Kasumi-1 (cell line): Measurements from ENCODE around the gene IL1RAPL1.
"Not testable (repeated sequence)": the region's sequence is repeated elsewhere in the genome, so short reads cannot be mapped to it uniquely, and the experiment has no call there.

Experiments
- DNase-seq, 2 experiments: peaks; one replicate each; lab custom pipeline; 2025; lab: John Stamatoyannopoulos, UW

IL1RAPL1 gene

DNA sequence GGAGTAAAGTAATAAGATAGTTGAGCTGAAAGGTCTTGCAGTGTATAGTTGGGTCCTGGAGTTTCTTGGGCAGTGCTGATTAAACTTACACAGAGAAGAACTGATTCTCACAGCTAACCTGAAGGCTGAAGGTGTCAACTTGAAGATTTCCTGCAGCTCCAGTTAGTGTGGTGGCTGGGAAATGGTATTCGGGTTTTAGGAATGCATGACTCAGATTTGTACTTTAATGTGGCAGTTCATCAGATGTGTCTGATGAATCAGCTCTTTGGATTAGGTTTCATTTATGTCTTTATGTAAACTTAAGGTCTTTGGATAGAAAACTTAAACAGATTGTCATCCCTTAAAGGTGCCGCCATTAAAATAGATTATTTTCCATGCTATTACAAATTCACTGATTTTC lies 200.0 kb downstream of the IL1RAPL1 start:
- no peak for DNase-seq

DNA sequence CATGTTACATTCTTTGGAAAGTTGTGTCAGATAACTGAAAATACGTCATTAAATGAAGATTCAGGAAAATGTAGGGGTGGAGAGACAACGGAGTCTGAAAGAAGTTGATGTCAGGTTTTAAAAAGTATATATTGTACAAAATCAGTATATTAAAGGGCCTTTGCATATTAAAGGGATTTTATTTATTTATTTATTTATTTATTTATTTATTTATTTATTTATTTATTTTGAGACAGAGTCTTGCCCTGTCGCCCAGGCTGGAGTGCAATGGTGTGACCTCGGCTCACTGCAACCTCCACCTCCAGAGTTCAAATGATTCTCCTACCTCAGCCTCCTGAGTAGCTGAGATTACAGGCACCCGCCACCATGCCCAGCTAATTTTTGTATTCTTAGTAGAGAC lies 213.4 kb downstream of the IL1RAPL1 start:
- DNase-seq: not testable (repeated sequence)

DNA sequence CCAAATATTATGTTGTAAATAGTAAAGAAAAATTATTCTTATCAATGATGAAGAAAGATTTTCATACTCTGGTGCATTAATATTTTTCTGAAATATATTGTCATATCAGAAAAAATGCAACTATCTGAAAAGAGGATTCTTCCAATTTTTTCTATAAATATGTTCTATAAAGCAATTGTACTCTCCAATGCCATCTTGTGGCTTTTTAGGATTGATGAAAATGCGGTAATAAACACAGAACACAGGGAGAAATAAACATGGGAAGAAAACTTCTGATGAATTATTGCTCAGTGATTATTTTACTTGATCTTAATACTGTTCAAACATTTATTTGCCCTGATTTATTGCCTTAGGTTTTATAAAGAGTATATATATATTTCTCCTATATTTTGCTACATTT lies 215.4 kb downstream of the IL1RAPL1 start:
- DNase-seq: no peak

DNA sequence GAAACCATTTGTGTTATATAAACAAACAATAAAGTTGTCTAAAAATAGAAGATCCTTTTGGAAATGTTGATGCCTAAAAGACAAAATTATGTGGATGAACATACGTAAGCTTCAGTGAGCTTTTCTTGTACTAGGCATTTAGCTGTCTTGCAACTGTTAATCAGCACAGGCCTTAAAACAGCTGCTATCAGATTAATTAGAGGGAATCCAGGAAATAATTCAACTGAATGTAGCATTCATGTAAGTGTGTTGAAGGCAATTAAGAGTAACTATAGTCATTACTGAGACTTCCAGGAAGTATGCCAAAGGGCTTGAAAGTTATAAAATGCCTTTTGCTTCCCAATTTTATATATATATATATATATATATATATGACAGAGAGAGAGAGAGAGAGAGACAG lies 248.7 kb downstream of the IL1RAPL1 start:
- DNase-seq: no peak

DNA sequence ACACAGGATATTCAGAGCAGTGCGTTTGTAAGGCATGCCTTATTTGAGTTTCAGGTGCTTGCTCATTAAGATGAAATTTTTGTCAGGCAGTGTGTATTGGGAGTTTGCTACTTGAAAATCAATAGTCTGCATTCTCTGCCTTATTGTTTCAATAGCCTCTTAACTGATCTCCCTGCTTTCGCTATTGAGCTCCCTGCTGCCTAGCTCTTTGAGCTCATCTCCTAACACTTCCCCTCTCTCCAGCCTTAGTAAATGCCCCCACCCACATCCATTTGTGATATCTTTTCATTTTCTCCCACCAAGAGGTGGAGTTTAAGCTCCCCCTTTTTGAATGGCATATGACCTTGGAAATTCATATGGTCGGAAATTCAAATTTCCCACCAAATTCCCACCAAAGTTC lies 256.6 kb downstream of the IL1RAPL1 start:
- DNase-seq: no peak

DNA sequence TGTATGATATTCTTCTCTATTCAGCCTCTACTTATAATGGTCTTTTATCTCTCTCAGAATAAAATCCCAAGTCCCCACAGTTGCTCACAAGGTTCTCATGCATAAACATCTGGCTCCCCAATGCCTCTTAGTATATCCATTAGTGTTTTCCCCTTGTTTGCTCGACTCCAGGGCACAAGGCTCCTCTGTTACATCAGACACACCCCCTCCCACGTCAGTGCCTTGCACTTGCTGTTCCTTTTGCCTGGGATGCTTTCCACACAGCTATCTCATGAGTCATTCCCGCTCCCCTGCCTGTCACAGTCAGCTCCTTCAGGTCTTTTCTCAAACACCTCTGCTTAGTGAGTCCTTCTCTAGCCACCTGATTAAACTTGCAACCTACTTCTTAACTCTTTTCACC lies 260.2 kb downstream of the IL1RAPL1 start:
- no peak for DNase-seq

DNA sequence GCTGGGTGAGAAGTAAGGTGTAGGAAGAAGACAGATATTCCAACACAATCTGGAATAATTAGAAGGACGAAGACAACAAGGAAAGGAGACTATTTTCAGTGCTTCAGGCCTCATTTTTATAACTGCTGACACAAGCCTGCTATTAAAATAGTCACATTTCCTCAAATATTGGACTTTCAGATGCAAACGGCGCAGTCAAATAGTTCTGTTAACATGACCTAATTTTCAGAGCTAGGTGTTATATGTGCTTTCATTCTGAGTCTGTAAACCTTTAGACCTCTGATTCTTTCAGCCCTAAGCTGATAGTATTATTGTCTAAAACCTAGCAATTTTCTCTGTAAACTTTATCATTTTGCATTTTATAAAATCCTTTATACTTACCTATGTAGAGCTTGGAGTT lies 261.5 kb downstream of the IL1RAPL1 start:
- DNase-seq: no peak

DNA sequence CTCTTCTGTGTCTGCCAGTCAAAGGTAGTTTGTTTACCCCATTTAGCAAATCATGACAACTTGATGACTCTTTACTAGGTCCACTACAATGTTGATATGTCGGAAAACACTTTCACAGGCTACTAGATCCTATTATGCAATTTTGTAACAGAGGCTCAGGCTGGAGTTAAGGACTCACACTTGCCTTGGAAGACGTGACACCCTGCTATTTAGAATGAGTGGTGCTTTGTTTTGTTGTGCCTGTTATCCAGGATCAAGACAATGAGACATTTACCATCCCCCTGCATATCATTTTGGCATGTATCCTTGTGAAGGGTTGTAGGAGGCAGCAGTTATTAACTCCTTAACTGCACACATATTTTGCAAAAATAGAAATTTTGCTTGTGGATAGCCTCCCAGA lies 263.7 kb downstream of the IL1RAPL1 start:
- DNase-seq: no peak

DNA sequence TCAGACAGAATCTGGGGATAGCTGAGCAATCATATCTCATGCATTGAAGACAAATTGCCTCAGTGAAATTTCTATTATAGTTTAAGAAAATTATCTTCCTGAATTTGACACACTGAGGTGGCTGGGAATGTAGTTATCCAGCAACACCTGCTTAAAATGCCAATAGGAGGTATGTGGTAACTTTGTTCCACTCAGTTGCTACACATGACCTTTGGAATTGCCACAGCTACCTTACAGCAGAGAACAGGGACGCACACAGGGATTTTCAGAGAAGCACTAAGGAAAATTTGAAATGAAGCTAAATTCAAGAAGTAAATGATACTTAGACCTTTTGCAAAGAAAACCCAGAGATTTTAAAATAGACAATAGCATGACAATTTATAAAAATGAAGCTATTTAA lies 264.6 kb downstream of the IL1RAPL1 start:
- DNase-seq: no peak

DNA sequence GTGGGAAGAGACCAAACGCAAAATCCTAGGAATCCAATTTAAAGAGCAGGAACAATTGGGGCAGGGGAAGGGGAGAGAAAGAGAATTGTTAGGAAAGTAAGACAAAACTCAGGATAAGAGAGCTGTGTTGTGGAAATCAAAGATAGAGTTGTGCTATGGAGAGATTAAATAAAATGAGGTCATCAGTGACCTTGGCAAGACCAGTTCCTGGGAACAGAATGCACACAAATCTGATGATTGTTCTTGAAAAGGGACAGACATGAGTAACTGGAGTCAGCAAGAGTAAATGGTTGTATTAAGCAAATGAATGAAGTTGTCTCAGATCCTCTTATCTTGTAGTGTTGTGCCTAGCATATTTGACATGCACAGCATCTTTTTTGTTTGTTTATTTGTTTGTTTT lies 267.4 kb downstream of the IL1RAPL1 start:
- DNase-seq: no peak

DNA sequence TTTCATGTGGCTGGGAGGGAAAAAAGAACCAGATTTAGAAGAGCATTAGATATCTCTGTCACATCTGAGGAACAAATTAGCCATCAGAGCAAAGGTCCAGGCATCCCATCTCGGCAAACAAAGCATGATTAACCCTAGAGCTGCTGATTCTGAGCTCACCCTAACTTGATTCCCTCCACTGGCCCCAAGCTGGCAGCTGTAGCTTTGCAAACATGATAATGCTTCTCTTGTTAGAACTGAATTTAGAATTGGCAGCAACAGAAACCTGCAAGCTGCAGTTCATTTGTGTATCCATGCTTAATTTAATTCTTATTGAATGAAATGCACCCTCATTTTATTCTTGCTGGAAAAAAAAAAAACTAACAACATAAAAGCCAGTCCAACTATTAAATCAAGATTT lies 289.2 kb downstream of the IL1RAPL1 start:
- no peak for DNase-seq

DNA sequence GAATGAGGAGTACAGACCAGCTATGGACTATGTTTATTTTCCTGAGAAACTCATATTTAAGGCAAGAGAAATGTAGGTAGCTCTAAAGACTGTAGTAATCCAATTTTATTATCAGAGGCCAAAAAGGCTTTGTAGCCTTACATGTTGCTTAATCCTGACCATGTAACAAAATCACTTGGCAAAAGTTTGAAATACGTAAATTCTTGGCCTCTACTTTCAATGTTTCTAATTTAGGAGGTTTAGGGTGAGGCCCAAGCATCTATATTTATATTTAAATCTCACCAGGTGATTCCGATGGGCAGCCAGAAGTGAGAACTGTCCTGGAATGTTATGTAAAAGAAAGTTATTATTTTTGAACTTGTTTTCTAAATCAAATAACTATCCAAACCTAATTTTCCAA lies 289.7 kb downstream of the IL1RAPL1 start:
- no peak for DNase-seq

DNA sequence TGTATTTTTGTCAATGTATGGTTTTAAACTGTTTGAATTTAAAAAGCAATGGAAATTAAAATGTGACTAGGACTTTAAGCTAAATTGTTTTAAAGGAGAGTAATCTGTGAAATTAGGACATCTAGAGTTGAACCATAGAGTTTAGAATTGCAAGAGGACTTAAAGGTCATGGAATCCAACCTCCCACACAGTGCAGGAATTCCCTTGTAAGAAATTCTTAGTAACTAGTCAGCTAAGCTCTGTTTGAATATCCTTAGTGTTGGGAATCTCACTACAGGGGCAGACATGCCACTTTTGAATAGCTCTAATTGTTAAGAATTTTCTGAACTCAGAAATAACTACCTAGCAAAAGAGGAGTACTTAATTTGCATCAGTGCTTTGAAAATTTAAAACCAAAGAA lies 292.9 kb downstream of the IL1RAPL1 start:
- no peak for DNase-seq

DNA sequence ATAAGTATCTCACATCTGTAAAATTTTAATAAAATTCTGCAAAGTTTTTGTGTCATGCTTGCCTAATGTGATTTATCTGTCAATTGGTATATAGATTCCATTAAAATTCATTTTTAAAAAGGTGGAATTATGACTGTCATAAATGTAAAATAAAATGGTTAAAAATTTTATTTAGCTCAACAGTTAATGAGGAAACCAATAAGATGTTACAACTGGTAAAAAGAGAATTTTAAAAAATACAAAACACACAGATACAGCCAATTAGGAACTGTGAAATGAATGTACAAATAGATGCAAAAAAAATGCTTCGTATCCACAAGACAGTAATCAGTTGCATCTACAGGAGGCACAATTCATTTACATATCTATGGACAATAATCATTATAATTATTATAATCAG lies 297.6 kb downstream of the IL1RAPL1 start:
- no peak for DNase-seq

DNA sequence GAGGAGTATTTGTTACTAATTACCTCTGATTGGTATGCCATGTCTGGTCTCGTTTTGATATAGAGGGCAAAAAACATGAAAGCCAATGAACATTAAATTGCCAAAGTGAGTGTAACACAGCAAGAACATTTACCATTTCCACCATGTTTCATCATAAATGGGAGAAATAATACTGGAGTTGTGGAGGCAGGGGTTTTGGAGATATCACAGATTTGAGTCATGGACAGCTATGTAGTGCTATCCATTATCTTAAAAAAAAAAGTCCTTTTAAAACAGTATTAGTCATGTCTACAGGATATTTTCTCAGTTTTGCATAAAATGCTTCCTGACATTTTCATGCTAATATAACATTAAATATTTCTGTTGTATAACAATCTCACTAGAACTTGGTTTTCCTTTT lies 301.2 kb downstream of the IL1RAPL1 start:
- DNase-seq: no peak

DNA sequence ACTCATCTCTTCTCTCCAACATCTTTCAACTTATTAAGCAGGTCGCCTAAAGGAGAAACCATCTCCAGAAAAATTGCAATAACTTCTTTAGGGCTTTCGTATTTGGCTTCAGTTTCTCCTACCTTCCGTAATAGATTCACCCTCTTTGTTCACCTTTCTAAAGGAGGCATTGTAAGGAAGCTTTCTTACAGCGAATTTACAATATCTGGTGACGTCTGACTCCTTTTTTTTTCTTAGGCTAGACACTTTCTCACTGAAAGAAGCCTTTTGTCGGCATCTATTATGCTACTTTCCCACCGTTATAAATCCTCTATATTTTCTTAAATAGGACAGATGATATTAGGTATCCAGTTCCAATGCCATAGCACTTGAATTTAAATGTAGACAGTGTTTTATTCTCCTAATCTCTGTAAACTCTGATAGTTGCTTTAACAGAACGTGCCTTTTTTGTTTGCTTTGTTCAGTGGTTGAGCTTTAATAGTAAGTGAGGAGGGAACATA lies 302.4 kb downstream of the IL1RAPL1 start:
- no peak for DNase-seq

DNA sequence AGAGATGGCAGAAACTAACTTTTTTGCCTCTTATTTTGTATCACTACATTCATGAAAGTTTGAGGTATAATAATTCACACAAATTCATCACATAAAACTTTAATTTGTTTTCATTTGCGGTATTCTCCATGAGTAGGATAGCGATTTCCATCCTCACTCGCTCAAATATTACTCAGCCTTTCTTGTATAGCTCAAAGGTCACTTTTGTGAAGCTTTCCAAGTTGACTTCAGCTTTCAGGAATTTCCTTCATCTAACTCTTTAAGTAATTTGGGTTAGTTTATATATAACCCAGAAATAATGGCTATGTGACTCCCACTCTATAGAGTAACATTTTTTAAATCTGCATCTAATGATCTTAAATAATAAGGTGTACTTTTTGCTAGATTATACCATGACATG lies 314.4 kb downstream of the IL1RAPL1 start:
- DNase-seq: no peak

DNA sequence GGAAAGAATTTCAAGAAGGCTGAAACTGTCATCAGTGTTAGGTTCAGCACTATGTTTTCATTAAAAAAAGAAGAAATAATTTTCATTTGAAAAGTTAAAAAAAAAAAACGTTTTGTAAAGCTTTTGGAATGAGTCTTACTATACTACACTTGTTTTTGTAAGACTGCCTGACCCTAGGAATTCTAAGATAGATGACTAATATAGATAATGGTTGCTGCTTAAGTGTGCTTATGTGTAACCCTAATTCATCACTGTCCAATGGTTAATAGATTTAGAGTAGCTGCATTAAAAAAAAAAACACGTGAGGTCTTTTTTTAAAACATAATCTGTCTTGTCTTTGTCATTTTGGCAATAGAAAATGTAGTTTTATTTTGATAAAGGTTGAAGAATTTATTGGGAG lies 323.2 kb downstream of the IL1RAPL1 start:
- DNase-seq: no peak

DNA sequence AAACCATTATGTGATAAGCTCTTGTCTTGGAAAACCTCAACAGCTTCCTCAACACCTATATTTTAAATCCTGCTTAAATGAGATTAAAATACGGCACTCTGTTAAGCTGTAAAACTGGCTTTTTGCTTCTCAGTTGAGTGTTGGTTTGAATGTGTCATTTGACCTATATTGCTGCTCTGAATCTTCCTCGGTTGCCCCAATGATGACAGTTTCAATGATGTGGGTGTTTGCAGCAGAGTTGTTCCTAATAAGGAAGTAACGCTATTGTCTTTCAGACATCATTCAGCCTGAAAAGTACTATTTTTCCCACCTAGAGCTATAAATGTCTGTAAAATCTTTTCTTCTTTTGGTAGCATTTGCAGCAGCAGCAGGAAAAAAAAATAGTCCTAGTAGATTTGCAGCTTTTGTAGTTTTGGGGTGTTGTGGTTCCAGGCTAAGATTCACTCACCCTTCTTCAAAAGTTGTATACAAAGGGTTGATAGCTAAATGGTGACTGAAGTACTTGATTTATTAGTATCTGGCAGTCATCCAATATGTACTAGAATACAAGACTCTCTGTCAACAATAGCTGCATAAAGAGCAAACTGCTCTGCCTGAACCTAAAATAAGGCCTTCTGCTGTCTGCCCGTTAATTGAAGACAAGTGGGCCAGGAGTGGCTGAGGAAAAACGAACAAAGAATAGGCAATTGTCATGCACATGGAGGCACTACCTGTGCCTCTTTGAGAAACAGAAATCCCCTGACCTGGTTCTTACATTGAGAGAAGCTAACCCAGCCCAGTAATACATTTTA lies 333.1 kb downstream of the IL1RAPL1 start:
- no peak for DNase-seq

DNA sequence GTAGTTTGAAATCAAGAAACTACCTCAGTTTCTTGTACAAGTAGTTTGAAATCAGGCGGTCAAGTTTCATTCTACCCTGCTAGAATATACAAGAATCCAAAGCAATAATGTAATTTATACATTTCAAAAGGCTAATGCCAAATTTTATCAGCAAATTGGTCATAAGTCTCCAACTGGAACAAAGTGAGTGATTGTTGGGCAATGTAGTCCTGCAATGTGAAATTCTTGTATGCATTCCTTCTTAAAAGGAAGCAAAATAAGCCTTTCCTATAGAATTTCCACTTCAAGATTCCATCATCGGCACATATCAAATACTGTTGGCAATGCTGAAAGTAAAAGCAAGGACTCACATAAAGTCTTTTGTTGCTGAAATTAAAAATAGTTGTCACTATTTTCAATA lies 334.9 kb downstream of the IL1RAPL1 start:
- no peak for DNase-seq

DNA sequence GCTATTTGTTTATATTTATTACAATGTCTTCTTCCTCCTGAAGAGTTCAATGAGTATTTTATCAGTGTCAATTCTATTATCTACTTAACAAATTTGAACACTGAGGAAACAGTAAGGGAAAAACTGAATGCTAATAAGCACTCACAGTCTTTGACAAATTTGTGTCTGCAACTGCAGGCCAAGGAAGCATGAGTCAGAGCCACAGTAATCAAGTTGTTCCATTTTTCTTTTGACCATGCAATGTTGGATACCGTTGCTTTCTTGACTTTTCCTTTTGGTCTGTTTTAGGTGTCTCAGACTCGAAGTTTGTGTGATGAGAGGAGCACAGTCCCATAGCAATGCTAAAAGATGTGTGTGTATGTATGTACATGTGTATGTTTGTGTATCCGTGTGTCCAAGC lies 359.6 kb downstream of the IL1RAPL1 start:
- no peak for DNase-seq

DNA sequence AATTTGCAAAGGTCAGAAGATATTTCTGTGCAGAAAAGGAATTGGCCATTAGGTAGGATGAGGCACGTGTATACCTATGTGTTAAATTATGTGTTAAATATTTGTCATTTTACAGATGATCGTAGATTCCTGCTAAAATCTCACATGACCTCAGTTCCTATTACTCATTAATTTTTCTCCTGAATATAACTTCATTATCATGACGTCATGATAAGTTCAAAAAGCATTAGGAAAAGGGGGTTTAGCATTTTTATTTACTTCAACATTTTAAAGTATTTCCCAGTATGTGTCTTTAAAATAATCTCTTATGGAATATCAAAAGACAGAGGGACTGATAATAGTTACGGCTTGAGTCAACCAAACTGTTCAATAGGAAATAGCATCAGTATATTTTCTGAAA lies 372.8 kb downstream of the IL1RAPL1 start:
- DNase-seq: no peak

DNA sequence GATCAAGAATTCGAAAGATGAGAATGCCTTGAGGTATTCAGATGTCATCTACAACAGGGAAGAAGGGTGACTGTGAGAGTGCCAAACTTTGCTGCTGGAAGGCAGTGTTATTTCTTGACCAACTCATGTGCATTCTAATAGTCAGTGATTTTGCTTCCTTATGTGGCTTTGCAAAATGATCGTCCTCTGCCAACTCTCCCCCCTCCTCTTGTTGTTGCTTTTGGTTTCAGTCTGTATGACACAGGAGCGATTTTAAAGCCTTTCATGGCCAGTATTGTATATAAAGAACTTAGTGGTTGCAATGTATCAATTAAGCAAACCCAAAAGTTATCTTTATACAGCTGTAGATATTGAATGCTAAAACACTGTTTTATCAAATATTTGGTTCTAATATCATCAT lies 379.1 kb downstream of the IL1RAPL1 start:
- no peak for DNase-seq

DNA sequence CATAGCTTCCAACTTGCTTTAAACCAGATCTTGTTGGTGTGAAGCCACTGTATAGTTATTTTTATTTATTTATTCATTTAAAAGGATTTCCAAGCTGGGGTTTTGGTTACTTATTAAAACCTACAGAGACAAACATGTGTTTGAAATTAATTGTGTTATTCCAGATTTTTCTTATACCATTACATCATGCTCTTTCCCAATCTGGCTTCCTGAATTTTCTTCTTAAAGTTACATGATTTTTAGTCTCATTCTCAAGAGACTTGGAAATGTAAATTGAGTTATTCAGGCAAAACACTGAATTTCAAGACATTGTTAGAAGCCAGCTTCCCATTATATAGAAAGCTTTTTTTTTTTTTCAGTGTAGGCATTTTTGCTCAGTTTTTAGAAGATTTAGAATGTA lies 381.9 kb downstream of the IL1RAPL1 start:
- no peak for DNase-seq
